Measurements from ENCODE around the gene PHF11. TPM values are rescaled to one million over a fixed set of nuclear protein-coding genes. Genes with fewer than 3 reads are reported as not detected.

The PHF11 gene
- total RNA-seq, 1 donor from 2014 or later: 12.0 TPM

DNA sequence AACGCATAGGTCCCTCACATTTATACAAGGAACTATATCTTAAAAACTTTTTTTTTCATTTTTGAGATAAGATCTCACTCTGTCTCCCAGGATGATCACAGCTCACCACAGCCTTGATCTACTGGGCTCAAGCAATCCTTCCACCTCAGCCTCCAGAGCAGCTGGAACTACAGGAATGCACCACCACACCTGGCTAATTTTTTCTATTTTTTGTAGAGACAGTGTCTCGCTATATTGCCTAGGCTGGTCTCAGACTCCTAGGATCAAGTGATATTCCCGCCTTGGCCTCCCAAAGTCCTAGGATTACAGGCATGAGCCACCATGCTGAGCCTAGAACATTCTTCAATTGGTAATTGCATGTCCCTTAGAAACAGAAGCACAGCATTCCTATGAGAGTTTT is 47.9 kb downstream of the PHF11 start:
- H3K4me1 Mint-ChIP-seq: no peaks in the 10 kb centered on the region
- H3K9me3 Mint-ChIP-seq: no peaks in the 10 kb centered on the region
- DNase-seq (ENCODE audit: low read depth, low spot score): no peak
- H3K4me3 Mint-ChIP-seq: no peak overlapping the region
- peaks cover 10% of the 10 kb centered on the region for H3K36me3 Mint-ChIP-seq (ENCODE audit: low read depth)
- no peak overlapping the region for H3K27ac Mint-ChIP-seq (ENCODE audit: unreplicated experiment)
- TF ChIP-seq, protein P1, sequence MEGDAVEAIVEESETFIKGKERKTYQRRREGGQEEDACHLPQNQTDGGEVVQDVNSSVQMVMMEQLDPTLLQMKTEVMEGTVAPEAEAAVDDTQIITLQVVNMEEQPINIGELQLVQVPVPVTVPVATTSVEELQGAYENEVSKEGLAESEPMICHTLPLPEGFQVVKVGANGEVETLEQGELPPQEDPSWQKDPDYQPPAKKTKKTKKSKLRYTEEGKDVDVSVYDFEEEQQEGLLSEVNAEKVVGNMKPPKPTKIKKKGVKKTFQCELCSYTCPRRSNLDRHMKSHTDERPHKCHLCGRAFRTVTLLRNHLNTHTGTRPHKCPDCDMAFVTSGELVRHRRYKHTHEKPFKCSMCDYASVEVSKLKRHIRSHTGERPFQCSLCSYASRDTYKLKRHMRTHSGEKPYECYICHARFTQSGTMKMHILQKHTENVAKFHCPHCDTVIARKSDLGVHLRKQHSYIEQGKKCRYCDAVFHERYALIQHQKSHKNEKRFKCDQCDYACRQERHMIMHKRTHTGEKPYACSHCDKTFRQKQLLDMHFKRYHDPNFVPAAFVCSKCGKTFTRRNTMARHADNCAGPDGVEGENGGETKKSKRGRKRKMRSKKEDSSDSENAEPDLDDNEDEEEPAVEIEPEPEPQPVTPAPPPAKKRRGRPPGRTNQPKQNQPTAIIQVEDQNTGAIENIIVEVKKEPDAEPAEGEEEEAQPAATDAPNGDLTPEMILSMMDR (conservative IDR thresholded peaks at IDR 0.05): no peak
- no peaks in the 10 kb centered on the region for H3K27me3 Mint-ChIP-seq (ENCODE audit: low read depth)

DNA sequence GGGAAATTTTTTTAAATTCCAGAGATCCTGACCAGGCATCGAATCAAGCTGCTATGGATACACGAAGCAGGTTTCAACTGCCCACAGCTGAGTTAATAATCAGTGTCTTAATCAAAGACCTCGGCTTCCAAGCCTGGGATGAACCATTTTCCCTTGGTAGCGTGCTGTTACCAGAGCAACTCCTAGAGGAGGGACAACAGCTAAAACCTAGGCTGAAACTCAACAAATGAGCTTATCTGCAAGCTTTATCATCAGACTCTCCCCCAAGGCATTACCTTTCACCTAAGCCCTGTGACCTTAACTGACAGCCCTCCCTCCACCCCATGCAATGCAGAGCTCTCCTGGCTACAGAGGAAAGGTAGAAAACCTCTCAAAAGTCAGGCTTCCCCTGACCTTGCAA is 49.9 kb downstream of the PHF11 start:
- H3K4me1 Mint-ChIP-seq: no peaks in the 10 kb centered on the region
- no peak overlapping the region for H3K4me3 Mint-ChIP-seq
- TF ChIP-seq, protein P1 (conservative IDR thresholded peaks at IDR 0.05): no peak
- no peaks in the 10 kb centered on the region for H3K27me3 Mint-ChIP-seq (ENCODE audit: low read depth)
- no peak for DNase-seq (ENCODE audit: low read depth, low spot score)
- peaks cover 7% of the 10 kb centered on the region for H3K36me3 Mint-ChIP-seq (ENCODE audit: low read depth)
- H3K9me3 Mint-ChIP-seq: no peaks in the 10 kb centered on the region
- H3K27ac Mint-ChIP-seq (ENCODE audit: unreplicated experiment): no peak overlapping the region

DNA sequence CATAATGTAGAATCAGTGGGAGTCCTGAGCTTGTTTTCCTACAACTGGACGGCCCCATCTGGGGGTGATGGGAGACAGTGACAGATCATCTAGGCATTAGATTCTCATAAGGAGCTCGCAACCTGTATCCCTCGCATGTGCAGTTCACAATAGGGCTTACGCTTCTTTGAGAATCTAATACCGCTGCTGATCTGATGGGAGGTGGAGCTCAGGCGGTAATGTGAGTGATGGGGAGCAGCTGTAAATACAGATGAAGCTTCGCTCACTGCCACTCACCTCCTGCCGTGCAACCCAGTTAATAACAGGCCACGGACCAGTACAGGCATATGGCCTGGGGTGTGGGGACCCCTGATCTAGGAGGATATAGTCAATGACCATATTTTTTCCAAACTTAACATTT is 50.8 kb downstream of the PHF11 start:
- H3K27me3 Mint-ChIP-seq (ENCODE audit: low read depth): no peaks in the 10 kb centered on the region
- TF ChIP-seq, protein P1 (conservative IDR thresholded peaks at IDR 0.05): no peak
- H3K27ac Mint-ChIP-seq (ENCODE audit: unreplicated experiment): no peak overlapping the region
- H3K4me1 Mint-ChIP-seq: no peaks in the 10 kb centered on the region
- H3K4me3 Mint-ChIP-seq: no peak overlapping the region
- peaks cover 5% of the 10 kb centered on the region for H3K36me3 Mint-ChIP-seq (ENCODE audit: low read depth)
- no peak for DNase-seq (ENCODE audit: low read depth, low spot score)
- H3K9me3 Mint-ChIP-seq: no peaks in the 10 kb centered on the region

DNA sequence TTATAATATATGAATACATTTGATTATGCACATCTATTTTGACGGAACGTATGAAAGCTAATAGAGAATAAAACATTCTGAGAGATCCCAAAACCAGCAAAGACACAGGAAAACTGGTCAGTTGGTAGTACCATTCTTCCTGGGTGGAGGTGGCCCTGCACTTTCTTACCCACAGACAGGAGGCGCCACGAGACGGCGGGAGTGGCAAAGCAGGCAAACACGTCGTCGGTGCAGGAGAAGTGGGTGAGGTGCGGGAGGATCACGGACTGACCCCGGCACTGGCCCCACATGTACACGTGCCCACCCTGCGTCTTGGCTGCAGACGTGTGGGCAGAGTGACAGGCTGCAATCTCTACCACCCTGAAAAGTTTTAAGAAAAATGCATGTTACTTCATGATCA is 53.5 kb downstream of the PHF11 start:
- H3K9me3 Mint-ChIP-seq: no peaks in the 10 kb centered on the region
- no peak overlapping the region for H3K27ac Mint-ChIP-seq (ENCODE audit: unreplicated experiment)
- TF ChIP-seq, protein P1 (conservative IDR thresholded peaks at IDR 0.05): no peak
- H3K4me3 Mint-ChIP-seq: no peak overlapping the region
- H3K4me1 Mint-ChIP-seq: no peaks in the 10 kb centered on the region
- H3K27me3 Mint-ChIP-seq (ENCODE audit: low read depth): no peaks in the 10 kb centered on the region
- H3K36me3 Mint-ChIP-seq (ENCODE audit: low read depth): peaks cover 10% of the 10 kb centered on the region
- no peak for DNase-seq (ENCODE audit: low read depth, low spot score)

DNA sequence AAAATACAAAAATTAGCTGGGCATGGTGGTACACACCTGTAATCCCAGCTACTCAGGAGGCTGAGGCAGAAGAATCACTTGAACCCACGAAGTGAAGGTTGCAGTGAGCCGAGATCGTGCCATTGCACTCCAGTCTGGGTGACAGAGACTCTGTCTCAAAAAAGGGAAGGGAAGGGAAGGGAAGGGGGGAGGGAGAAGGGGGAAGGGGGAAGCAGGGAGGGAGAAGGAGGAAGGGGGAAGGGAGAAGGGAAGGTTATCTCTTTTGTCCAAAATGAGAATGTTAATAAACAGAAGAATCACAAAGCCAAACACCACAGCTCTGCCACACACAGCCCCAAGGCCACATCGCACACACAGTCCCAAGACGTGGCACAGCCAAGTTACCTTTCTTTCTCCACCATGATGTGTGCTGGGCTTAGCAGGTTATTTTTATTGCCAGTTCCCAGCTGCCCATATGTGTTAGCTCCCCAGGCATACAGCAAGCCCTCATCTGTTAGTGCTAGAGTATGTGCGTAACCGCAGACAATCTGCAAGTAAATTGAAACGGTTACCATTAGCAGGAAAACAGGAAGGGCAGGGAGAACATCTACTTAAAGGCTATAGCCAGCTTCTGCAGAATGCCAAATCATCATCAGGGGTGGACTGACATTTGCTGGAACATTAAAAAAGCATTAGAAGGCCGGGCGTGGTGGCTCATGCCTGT is 55.3 kb downstream of the PHF11 start:
- Mint-ChIP-seq H3K27me3 (ENCODE audit: low read depth) (no peaks in the 10 kb centered on the region), H3K27ac (ENCODE audit: unreplicated experiment) (no peak overlapping the region), H3K4me3 (no peak overlapping the region), H3K4me1 (no peaks in the 10 kb centered on the region), H3K36me3 (ENCODE audit: low read depth) (peaks cover 9% of the 10 kb centered on the region), H3K9me3 (no peaks in the 10 kb centered on the region)
- TF ChIP-seq, protein P1 (conservative IDR thresholded peaks at IDR 0.05): no peak
- no peak for DNase-seq (ENCODE audit: low read depth, low spot score)

All from neural crest cell (in vitro differentiated cells).